ENCODE results near the gene TLCD3A. TPM values are rescaled to one million over a fixed set of nuclear protein-coding genes. Genes with fewer than 3 reads are reported as not detected.

TLCD3A gene
- polyA plus RNA-seq, 1 of the 3 experiments (the other 2 are of a cell fraction): 31.7 TPM

- H2AFZ ChIP-seq (ENCODE audit: low read depth): no peak overlapping the region
- peaks cover 12% of the 10 kb centered on the region for H3F3A ChIP-seq (replicated peaks; ENCODE audit: insufficient read depth)
- DNase-seq: no peak
- no peak overlapping the region for H3K27ac ChIP-seq (ENCODE audit: low read depth in 2 of 2, low read length in 1 of 2)
- no peaks in the 10 kb centered on the region for H3K36me3 ChIP-seq (replicated peaks in 1 of 2; ENCODE audit: control insufficient read depth in 1 of 2, insufficient read depth in 2 of 2, low read length in 1 of 2)
- H3K9me2 ChIP-seq: no peaks in the 10 kb centered on the region
- no peak overlapping the region for H3K4me2 ChIP-seq
- ChIA-PET CTCF (interaction anchor here (1.4 to 2.0 kb wide), 2 partner anchors 27 to 271 kb away, joined by 3 to 4 read pairs; partner anchors contain the start of genes GEMIN4 and TIMM22), POLR2A (no interaction called here)
- H3K79me2 ChIP-seq (ENCODE audit: insufficient read depth): no peaks in the 10 kb centered on the region
- no peaks in the 10 kb centered on the region for H3K9me3 ChIP-seq
- H3K4me1 ChIP-seq (ENCODE audit: control insufficient read depth in 1 of 2, insufficient read depth in 2 of 2, low read depth in 1 of 2, low read length in 1 of 2): no peaks in the 10 kb centered on the region
- H3K27me3 ChIP-seq (ENCODE audit: insufficient read depth): no peaks in the 10 kb centered on the region
- 89% methylated on average over 12 of the region's 12 CpGs for WGBS (ENCODE audit: low lambda C conversion rate)
- H4K20me1 ChIP-seq (ENCODE audit: insufficient read depth): no peaks in the 10 kb centered on the region
- no peak overlapping the region for H3K4me3 ChIP-seq (ENCODE audit: low read depth in 2 of 2, low read length in 1 of 2)
- no peak overlapping the region for H3K9ac ChIP-seq
- TF ChIP-seq MAX (IDR thresholded peaks at IDR 0.05; ENCODE audit: low read depth) (no peak), NFIC (IDR thresholded peaks at IDR 0.05; ENCODE audit: borderline replicate concordance) (no peak), EP300 (IDR thresholded peaks at IDR 0.05; ENCODE audit: borderline replicate concordance in 1 of 2, low read depth in 1 of 2, low read length in 1 of 2) (no peak), YY1 (IDR thresholded peaks at IDR 0.05; ENCODE audit: low read depth) (no peak), SMC3 (IDR thresholded peaks at IDR 0.05; ENCODE audit: low read depth, low read length) (no peak), MXI1 (IDR thresholded peaks at IDR 0.05; ENCODE audit: low read depth, low read length) (no peak)
- TF ChIP-seq, protein P1, sequence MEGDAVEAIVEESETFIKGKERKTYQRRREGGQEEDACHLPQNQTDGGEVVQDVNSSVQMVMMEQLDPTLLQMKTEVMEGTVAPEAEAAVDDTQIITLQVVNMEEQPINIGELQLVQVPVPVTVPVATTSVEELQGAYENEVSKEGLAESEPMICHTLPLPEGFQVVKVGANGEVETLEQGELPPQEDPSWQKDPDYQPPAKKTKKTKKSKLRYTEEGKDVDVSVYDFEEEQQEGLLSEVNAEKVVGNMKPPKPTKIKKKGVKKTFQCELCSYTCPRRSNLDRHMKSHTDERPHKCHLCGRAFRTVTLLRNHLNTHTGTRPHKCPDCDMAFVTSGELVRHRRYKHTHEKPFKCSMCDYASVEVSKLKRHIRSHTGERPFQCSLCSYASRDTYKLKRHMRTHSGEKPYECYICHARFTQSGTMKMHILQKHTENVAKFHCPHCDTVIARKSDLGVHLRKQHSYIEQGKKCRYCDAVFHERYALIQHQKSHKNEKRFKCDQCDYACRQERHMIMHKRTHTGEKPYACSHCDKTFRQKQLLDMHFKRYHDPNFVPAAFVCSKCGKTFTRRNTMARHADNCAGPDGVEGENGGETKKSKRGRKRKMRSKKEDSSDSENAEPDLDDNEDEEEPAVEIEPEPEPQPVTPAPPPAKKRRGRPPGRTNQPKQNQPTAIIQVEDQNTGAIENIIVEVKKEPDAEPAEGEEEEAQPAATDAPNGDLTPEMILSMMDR (IDR thresholded peaks at IDR 0.05): no peak
Measured at GRCh38 chr17:725746-726145, 6.7 kb upstream of the TLCD3A start.

DNA sequence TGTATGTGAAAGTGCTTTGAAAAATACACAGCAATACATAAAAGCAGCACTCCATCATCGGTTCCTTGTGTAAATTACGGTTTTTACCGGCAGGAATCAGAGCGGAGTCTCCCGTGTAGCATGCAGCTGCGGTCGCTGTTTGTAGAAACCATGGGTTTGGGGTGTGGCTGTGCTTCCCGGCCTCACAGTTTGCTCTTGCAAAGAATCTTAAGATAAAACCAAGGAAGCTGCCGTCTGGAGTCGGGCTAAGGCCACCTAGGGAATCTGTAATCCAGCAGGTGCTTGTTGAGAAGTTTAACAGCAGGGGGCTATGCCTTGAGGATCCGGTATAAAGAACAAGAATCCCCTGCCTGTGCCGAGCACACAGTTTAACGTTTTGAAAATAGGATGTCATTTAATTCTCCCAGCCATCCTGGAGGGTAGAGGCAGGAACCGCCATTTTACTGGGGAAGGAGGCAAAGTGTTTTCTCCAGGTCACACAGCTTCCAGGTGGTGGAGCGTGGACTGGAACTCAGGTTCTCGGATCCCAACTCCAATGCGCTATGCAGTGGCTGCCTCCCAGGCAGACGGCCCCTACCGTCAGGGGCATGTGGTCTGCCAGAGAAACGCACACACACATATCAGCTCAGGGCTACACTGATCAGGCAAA lies 6.0 kb upstream of the TLCD3A start:
- Histone ChIP-seq H3K79me2 (ENCODE audit: insufficient read depth) (no peaks in the 10 kb centered on the region), H3K27me3 (ENCODE audit: insufficient read depth) (no peaks in the 10 kb centered on the region), H2AFZ (ENCODE audit: low read depth) (no peak overlapping the region), H3K4me2 (no peak overlapping the region), H3F3A (replicated peaks; ENCODE audit: insufficient read depth) (peaks cover 14% of the 10 kb centered on the region), H3K9me2 (no peaks in the 10 kb centered on the region), H3K9me3 (no peaks in the 10 kb centered on the region), H4K20me1 (ENCODE audit: insufficient read depth) (no peaks in the 10 kb centered on the region), H3K4me1 (ENCODE audit: control insufficient read depth in 1 of 2, insufficient read depth in 2 of 2, low read depth in 1 of 2, low read length in 1 of 2) (no peaks in the 10 kb centered on the region; a peak in 1 of 4 replicates), H3K27ac (ENCODE audit: low read depth in 2 of 2, low read length in 1 of 2) (no peak overlapping the region), H3K9ac (no peak overlapping the region), H3K4me3 (ENCODE audit: low read depth in 2 of 2, low read length in 1 of 2) (no peak overlapping the region), H3K36me3 (replicated peaks in 1 of 2; ENCODE audit: control insufficient read depth in 1 of 2, insufficient read depth in 2 of 2, low read length in 1 of 2) (no peaks in the 10 kb centered on the region)
- POLR2A ChIA-PET: no interaction called here
- CTCF ChIA-PET: interaction anchor here (1.4 to 2.0 kb wide), 2 partner anchors 26 to 270 kb away, joined by 3 to 4 read pairs; partner anchors contain the start of genes GEMIN4 and TIMM22
- DNase-seq: no peak
- 89% methylated on average over 19 of the region's 20 CpGs for WGBS (ENCODE audit: low lambda C conversion rate)
- TF ChIP-seq RAD21 (IDR thresholded peaks at IDR 0.05; ENCODE audit: low read length) (no peak), PBX3 (IDR thresholded peaks at IDR 0.05) (no peak), NFIC (IDR thresholded peaks at IDR 0.05; ENCODE audit: borderline replicate concordance) (no peak), SMC3 (IDR thresholded peaks at IDR 0.05; ENCODE audit: low read depth, low read length) (no peak), FOSL2 (IDR thresholded peaks at IDR 0.05; ENCODE audit: borderline replicate concordance, low read depth) (no peak)
- TF ChIP-seq, protein P2, sequence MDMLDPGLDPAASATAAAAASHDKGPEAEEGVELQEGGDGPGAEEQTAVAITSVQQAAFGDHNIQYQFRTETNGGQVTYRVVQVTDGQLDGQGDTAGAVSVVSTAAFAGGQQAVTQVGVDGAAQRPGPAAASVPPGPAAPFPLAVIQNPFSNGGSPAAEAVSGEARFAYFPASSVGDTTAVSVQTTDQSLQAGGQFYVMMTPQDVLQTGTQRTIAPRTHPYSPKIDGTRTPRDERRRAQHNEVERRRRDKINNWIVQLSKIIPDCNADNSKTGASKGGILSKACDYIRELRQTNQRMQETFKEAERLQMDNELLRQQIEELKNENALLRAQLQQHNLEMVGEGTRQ (IDR thresholded peaks at IDR 0.05; ENCODE audit: borderline replicate concordance, low read depth, low read length): no peak
